Measurements from ENCODE around the gene SERPINI1. TPM values are rescaled to one million over a fixed set of nuclear protein-coding genes. Genes with fewer than 3 reads are reported as not detected.
A peak's percentile ranks its signal among the peaks of the same experiment; 100 is the strongest.
"Not testable (repeated sequence)": the region's sequence is repeated elsewhere in the genome, so short reads cannot be mapped to it uniquely, and the experiment has no call there.

Gene SERPINI1
- polyA plus RNA-seq, 1 donor from 2014 or later, result 19.1 TPM

DNA sequence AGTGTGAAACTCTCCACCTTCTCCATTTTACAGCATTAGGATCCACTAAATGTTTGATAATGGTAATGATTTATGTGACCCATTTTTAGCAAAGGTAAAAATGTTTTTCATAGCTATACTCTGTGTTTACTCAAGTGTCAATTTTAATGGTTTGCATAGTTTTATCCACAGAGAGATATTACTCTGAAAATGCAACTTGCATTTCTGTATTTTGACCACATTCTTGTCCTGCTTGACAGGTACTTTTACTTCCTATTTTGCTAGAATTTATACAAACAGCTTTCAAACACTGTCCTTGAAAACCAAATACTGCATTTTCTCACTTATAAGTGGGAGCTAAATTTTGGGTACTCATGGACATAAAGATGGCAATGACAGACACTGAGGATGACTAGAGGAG is 62.9 kb downstream of the SERPINI1 start:
- Mint-ChIP-seq H3K36me3 (peaks cover 2% of the 10 kb centered on the region), H3K27ac (no peak overlapping the region), H3K9me3 (peaks cover 0 to 2% (median 0%) of the 10 kb centered on the region in 3 donors), H3K27me3 (no peaks in the 10 kb centered on the region), H3K4me1 (peaks cover 7 to 17% (median 8%) of the 10 kb centered on the region in 3 donors), H3K4me3 (no peak overlapping the region)

DNA sequence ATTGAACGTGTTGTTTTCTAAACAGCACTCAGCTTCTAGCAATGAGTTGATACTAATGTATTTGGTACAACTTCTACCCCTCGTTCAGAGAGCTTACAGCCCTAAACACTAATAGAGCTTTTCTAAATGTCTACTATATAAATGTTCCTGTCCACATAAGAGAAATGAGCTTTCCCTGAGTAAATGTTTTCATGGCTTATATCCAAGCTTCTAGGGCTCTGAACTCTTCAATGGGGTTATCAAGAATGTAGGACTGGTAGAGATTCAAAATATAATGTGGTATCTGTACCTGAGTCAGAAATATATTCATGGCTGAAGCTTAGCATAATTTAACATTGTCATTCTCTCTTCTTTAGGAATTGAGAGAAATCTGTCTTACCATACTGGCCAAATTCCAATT is 73.4 kb downstream of the SERPINI1 start:
- Mint-ChIP-seq H3K27me3 (no peaks in the 10 kb centered on the region), H3K9me3 (no peaks in the 10 kb centered on the region), H3K27ac (no peak overlapping the region), H3K4me1 (no peaks in the 10 kb centered on the region), H3K4me3 (no peak overlapping the region), H3K36me3 (peaks cover 4% of the 10 kb centered on the region)

DNA sequence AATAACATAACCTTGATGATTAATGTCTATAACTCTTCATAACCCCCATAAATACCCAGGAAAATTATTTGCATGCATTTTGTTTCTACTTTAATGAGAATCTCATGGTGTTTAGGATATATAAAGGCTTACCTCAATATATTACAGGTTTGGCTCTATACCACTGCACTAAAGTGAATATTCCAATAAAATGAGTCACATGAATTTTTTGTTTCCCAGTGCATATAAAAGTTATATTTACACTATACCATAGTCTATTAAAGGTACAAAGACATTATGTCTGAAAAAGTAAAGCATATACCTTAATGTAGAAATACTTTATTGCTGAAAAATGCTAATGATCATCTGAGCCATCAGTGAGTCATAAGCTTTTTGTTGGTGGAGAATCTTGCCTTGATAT is 74.7 kb downstream of the SERPINI1 start:
- no peaks in the 10 kb centered on the region for H3K4me1 Mint-ChIP-seq
- H3K4me3 Mint-ChIP-seq, result no peak overlapping the region
- no peaks in the 10 kb centered on the region for H3K9me3 Mint-ChIP-seq
- peaks cover 4% of the 10 kb centered on the region for H3K36me3 Mint-ChIP-seq
- no peak overlapping the region for H3K27ac Mint-ChIP-seq
- no peaks in the 10 kb centered on the region for H3K27me3 Mint-ChIP-seq

DNA sequence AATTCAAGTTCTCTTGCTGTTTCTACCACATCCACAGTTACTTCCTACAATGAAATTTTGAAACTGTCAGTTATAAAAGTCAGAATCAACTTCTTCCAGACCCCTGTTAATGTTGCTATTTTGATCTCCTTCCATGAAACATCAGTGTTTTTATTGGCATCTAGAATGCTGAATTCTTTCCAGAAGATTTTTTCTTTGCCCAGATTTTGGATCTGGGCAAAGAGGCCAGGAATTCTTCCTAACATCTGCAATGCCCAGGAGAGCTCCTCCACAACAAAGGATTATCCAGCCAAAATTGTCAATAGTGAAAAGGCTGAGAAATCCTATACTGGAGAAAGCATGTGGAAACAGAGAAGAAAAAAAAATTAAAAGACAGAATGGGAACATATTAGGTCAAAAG is 75.5 kb downstream of the SERPINI1 start:
- Mint-ChIP-seq H3K36me3 (peaks cover 2% of the 10 kb centered on the region), H3K9me3 (no peaks in the 10 kb centered on the region), H3K4me1 (no peaks in the 10 kb centered on the region), H3K27me3 (no peaks in the 10 kb centered on the region), H3K4me3 (no peak overlapping the region), H3K27ac (no peak overlapping the region)

DNA sequence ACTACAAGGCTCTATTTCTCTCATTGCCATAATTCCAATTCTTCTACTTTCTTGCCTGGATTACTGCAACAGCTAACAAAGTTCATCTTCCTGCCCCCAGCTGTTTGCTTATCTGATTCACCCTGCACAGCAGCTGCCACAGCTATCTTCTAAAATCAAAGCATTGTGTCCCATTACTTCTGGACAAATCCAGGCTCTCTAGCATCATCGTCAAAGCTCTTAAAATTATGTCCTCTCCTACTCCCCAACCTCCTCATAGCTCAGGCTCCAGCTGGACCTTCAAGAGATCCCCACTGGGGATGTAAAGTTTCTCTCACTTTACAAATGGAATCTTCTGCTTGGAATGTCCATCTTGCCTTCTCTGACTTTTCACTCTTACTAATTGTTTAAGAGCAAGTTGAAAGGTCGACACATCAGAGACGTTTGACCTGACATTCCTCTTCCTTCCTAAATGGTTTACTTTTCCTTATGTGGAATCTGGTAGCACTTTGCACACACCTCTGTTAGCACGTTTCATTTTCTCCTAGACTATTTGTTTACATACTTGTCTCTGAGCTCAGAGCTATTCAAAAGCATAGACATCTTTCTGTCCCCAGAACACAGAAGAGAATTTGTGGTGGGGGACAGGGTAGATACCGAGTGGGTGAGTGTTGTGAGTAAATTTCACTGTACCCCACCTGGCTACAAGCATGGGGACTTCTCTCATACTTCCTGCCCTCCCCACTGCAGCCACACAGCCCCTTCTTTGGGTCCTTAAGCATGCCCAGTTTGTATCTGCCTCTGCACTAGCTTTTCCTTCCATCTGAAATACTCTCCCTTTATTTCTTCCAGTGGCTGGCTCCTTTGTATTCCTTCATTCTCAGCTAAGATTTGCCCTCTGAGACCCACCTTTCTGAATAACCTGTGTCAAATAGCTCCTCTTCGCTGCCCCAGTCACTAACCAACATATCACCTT is 77.9 kb downstream of the SERPINI1 start:
- no peak overlapping the region for H3K27ac Mint-ChIP-seq
- no peaks in the 10 kb centered on the region for H3K27me3 Mint-ChIP-seq
- no peaks in the 10 kb centered on the region for H3K9me3 Mint-ChIP-seq
- H3K4me1 Mint-ChIP-seq, result no peaks in the 10 kb centered on the region
- H3K36me3 Mint-ChIP-seq, result peaks cover 2% of the 10 kb centered on the region
- H3K4me3 Mint-ChIP-seq, result no peak overlapping the region

DNA sequence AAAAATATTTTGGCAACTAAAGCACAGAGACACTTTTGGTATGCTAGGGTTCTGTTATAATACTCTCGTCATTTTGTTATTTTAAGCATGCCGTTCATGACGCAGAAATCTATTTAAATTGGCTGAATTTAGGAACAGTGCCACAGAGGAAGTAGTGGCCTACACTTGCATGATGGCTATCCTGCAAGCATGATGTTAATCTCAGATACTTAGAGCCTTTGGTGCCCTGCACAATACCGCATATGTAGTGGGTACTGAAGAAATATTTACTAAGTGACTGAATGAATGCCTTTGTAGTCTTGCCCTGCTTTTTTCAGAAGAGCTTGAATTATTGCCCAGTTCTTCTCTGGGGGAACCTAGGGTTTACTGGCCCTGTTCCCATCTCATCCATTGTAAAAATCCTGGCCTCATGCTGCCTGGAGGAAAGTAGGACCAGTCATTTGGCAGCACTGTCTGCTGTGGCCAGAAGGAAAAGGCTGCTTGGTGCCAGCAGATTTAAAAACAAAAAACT is 79.0 kb downstream of the SERPINI1 start:
- Mint-ChIP-seq H3K36me3 (peaks cover 2% of the 10 kb centered on the region), H3K27ac (no peak overlapping the region), H3K27me3 (no peaks in the 10 kb centered on the region), H3K4me1 (no peaks in the 10 kb centered on the region), H3K4me3 (no peak overlapping the region), H3K9me3 (no peaks in the 10 kb centered on the region)

DNA sequence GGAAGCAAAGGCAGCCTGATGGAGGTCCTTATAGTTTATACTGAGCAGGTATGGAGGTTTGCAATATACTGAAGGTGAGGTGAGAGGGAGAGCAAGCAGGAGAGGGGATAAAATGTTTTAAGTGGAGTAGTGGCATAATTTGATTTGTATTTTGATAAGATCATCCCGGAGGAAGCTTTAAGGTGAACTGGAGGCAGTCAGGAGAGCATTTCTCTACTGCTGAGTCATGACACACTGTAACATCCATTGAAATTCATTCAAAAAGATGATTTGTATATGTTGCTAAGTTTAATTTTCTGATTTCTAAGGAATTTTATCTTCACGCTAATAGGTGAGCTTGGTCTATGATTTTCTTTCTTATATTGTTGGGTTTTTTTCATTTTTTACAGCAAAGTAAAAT is 81.4 kb downstream of the SERPINI1 start:
- H3K27ac Mint-ChIP-seq, result no peak overlapping the region
- H3K36me3 Mint-ChIP-seq, result peaks cover 4% of the 10 kb centered on the region
- H3K4me3 Mint-ChIP-seq, result no peak overlapping the region
- H3K27me3 Mint-ChIP-seq, result no peaks in the 10 kb centered on the region
- no peaks in the 10 kb centered on the region for H3K9me3 Mint-ChIP-seq
- H3K4me1 Mint-ChIP-seq, result no peaks in the 10 kb centered on the region

DNA sequence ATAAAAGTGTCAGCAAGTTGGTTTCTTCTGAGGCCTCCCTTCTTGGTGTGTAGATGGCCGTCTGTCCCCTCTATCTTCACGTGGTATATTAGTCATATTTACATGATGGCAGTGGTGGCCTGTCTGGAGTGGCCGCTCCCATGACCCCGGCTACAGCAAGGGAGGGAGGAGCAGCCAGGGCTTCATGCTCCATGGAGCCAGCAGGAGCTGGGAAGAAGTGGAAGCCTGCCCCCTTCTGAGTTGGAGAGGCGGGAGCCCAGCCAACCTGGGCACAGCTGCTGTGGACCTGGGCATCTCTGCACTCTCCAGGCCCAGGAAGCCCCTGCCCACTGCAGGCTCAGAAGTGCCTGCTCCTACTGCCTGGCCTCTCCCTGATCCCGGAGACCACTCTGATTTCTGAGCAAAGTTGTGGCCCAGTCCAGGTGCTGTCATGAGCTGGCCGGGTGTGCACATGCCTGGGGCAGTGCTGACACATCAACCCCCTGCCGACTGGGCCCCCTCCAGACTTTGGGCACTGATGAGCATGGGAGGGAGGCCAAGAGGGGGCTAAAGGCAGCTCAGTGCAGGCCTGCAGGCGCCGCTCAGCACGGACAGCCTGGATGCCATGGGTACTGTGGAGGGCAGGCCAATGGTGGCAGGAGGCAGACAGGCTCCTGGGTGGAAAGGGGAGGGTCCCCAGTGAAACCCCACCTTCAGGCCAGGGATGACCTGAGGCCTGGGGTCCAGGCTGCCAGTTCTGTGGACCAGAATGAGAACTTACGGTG is 84.8 kb downstream of the SERPINI1 start:
- Mint-ChIP-seq H3K4me1 (no peaks in the 10 kb centered on the region), H3K4me3 (no peak overlapping the region), H3K9me3 (no peaks in the 10 kb centered on the region), H3K27me3 (no peaks in the 10 kb centered on the region), H3K36me3 (peaks cover 6% of the 10 kb centered on the region), H3K27ac (no peak overlapping the region)

DNA sequence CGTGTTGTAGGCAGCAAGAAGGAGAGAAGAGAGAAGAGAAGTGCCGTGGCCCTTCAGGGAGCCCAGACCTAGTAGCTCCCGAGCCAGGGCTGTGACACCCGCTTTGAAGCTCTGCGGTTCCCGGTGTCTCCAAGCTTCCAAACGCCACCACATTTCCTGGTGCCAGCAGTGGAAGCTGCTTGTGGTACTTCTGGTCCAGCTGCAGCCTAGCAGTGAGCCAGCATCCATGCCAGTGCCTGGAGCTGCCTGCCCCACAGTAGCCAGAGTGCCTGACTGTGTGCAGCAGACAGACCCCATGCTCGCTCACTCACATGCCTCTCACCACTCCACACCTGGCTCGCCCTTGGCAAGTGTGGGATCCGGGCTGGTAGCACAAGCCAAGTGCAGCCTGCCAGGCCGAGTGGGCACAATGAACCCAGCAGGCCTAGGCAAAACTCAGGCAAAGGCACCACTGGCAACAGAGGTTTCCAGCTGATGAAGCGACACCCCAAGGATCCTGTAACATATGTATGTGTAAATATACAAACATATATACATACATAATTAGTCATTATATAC is 85.8 kb downstream of the SERPINI1 start:
- Mint-ChIP-seq H3K9me3 (no peaks in the 10 kb centered on the region), H3K27me3 (no peaks in the 10 kb centered on the region), H3K36me3 (peaks cover 4% of the 10 kb centered on the region), H3K4me3 (no peak overlapping the region), H3K27ac (no peak overlapping the region), H3K4me1 (no peaks in the 10 kb centered on the region)

DNA sequence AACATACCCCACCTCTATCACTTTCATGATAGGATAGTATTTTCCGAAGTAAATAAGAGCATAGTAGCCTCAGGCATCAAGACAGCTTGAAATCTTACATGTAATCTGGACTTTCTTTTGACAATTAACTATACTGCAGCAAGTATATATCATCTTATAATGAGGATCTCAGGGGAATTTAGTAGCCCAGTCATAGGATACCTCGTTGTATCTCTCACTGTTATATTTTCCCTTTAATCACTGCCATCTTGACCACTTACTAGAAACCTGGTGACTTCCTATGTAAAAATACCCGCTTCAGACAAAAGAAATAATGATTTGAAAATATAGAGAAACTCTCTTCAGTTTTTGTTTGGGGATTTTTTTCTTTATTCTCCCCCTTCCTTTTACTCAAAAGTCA is 88.2 kb downstream of the SERPINI1 start:
- Mint-ChIP-seq H3K4me3 (no peak overlapping the region), H3K27me3 (no peaks in the 10 kb centered on the region), H3K27ac (no peak overlapping the region), H3K36me3 (peaks cover 4% of the 10 kb centered on the region), H3K9me3 (no peaks in the 10 kb centered on the region), H3K4me1 (peaks cover 0 to 1% (median 0%) of the 10 kb centered on the region in 3 donors)

DNA sequence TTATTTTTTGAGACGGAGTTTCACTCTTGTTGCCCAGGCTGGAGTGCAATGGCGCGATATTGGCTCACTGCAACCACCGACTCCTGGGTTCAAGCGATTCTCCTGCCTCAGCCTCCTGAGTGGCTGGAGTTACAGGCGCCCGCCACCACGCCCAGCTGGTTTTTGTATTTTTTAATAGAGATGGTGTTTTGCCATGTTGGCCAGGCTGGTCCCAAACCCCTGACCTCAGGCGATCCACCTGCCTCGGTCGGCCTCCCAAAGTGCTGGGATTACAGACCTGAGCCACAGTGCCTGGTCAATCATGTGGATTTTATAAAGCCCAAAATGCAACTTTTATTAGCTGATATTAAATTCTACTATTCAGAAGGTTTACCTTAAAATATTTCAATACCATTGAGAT is 92.1 kb downstream of the SERPINI1 start:
- not testable (repeated sequence) for H3K4me3 Mint-ChIP-seq, H3K27ac Mint-ChIP-seq, H3K9me3 Mint-ChIP-seq, H3K36me3 Mint-ChIP-seq, H3K27me3 Mint-ChIP-seq
- H3K4me1 Mint-ChIP-seq, result peaks cover 18 to 23% (median 19%) of the 10 kb centered on the region in 3 donors

DNA sequence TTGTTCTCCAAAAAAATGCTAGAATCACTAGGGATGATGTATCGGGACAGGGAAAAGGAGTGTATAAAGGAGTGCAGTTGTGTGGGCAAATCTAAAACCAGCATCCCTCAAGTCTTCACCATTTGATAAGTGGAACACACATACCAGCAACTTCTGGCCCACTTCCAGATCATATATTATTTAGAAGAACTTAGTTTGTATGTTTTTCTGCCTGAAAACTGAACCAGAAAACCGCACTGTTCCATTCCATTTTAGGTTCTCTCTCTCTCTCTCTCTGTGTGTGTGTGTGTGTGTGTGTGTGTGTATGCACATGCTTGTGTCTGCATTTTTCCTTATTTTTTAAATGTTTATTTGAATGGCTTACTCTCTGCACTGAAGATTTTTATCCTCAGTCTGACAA is 93.5 kb downstream of the SERPINI1 start:
- peak overlapping the region in 2 of 4 donors; percentile 2 to 77 for H3K4me3 Mint-ChIP-seq
- H3K9me3 Mint-ChIP-seq, result no peaks in the 10 kb centered on the region
- peaks cover 2% of the 10 kb centered on the region for H3K36me3 Mint-ChIP-seq
- H3K27ac Mint-ChIP-seq, result peak overlapping the region in 1 of 3 donors; percentile 88
- H3K27me3 Mint-ChIP-seq, result no peaks in the 10 kb centered on the region
- peaks cover 18 to 23% (median 19%) of the 10 kb centered on the region in 3 donors for H3K4me1 Mint-ChIP-seq

DNA sequence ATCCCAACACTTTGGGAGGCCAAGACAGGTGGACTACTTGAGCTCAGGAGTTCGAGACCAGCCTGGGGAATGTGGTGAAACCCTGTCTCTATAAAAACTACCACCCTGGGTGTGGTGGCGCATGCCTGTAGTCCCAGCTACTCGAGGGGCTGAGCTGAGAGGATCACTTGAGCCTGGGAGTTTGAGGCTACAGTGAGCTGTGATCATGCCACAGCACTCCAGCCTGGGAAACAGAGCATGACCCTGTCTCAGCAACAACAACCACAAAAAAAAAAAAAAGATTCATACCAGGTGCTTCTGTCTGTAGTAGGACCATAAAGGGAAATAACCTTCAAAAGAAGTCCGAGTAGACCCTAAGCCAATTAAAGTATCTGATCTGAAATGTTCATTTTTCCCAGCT is 94.5 kb downstream of the SERPINI1 start:
- no peaks in the 10 kb centered on the region for H3K27me3 Mint-ChIP-seq
- H3K4me3 Mint-ChIP-seq, result peak overlapping the region in 3 of 4 donors; percentile 46 to 88 (median 69)
- H3K9me3 Mint-ChIP-seq, result no peaks in the 10 kb centered on the region
- peaks cover 18 to 23% (median 19%) of the 10 kb centered on the region in 3 donors for H3K4me1 Mint-ChIP-seq
- no peaks in the 10 kb centered on the region for H3K36me3 Mint-ChIP-seq
- peak overlapping the region; percentile 53 to 88 (median 71) for H3K27ac Mint-ChIP-seq

DNA sequence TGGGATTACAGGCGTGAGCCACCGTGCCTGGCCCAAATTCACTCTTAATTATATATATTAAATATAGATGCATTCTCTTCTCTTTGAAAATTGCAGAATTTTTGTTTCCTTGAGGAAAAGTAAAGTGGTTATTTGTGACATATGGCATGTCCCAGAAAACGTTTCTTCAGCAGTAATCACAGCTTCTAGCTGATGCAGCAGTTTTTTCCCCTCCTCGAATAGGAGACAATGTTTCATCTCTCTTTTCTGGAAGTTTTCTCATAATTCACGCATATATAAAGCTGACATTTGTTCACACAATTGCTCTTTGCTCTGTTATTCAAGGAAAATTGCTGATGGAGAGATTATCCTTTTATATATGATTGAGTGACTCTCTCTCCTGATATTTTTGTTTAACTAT is 99.8 kb downstream of the SERPINI1 start:
- Mint-ChIP-seq H3K9me3 (no peaks in the 10 kb centered on the region), H3K27ac (no peak overlapping the region), H3K27me3 (no peaks in the 10 kb centered on the region), H3K4me3 (no peak overlapping the region), H3K36me3 (peaks cover 1% of the 10 kb centered on the region), H3K4me1 (peaks cover 4 to 13% (median 5%) of the 10 kb centered on the region in 3 donors)

DNA sequence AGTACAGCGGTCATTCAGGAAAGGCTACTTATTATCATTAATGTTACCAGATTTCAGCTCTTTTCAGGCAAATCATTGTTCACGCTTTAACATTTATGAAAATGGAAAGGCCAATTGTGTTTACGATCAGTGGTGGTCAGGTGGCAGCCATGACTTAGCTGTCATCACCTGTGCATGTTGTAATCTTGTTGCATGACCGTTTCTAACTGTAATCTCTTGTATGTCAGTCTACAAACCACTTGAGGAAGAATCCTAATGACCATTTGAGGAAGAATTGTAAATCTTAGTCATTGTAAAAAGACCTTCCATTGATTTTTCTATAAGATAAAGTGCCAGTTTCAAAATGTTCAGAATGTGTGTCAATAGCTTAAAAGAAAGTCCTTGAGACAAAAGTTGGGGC is 100.4 kb downstream of the SERPINI1 start:
- Mint-ChIP-seq H3K27me3 (no peaks in the 10 kb centered on the region), H3K4me1 (peaks cover 0 to 7% (median 0%) of the 10 kb centered on the region in 3 donors), H3K9me3 (no peaks in the 10 kb centered on the region), H3K27ac (no peak overlapping the region), H3K4me3 (no peak overlapping the region), H3K36me3 (peaks cover 1% of the 10 kb centered on the region)

All from IgD-negative memory B cell (primary cell).